ENCODE data around the gene IFNGR1.
"Not testable (repeated sequence)": the region's sequence is repeated elsewhere in the genome, so short reads cannot be mapped to it uniquely, and the experiment has no call there.

The IFNGR1 gene

DNA sequence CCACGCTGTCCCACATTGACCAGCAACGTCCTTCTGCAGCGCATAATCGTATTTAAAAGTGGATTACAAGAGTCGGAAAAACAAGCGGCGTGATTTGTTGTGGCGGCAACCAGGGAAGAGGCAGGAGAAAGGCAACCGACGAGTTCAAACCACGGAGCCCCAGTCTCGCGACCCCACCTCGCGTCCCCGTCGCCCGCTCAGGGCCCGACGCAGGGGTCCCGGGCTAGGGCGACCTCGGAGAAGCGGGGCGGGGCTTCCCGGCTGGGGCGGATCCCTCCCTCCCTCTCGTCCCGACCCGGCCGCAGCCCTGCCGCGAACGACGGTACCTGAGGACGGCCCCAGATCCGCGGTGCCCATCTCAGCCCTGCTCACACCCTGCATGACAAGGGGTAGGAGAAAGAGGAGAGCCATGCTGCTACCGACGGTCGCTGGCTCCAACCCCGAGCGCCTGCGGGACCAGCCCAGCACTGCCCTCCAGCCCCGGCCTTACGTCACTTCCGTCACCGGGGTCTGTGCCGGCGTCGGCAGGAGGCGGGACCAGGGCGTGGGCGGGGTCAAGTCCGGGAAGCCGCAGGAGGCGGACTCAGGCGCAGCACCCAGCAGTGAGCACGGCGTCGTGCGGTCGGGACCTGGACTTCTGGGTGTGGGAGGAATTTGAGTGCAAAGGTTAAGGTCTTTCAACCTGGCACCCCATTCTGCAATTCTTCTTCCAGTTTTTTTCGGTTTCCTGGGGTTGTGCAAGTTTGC lies at the start of gene IFNGR1:
Gene IFNGR1 (minus strand): TSS at position 469 of the 747 bp plus-strand sequence. CDS start 58 bp downstream, at position 411.
- DNase-seq = peak; percentile 62 to 98 (median 93)

DNA sequence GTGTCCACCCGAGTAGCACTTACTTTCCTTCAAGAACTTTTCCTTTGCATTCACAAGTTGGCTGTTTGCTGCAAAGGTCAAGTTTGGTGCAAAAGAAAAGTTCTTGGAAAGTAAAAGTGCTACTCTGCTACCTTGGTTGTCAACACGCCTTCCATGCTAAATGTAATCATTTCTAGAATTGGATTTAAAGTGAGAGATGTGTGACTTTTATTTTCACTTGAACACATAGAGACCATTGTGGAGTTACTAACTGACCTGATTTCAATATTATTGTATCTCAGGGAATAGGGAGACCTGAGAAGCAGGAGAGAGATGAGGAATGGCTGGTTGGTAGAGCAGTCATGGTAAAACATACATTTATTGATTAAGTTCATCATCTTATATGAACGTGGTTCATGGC lies 49.7 kb upstream of the IFNGR1 start:
- DNase-seq = no peak

DNA sequence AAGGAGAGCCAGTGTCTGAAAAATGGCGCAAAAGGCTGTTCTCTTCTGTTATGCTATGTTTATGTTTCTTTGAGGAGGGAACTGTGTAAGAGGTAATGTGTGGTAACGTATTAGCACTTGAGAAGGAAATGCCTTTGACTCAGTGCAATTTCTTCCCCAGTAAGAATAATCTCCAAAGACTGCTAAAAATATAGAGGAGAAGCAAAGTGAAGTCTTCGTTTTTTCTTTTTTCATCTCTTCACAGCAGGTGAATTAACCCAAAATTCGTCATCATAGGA lies 47.1 kb upstream of the IFNGR1 start:
- no peak for DNase-seq

DNA sequence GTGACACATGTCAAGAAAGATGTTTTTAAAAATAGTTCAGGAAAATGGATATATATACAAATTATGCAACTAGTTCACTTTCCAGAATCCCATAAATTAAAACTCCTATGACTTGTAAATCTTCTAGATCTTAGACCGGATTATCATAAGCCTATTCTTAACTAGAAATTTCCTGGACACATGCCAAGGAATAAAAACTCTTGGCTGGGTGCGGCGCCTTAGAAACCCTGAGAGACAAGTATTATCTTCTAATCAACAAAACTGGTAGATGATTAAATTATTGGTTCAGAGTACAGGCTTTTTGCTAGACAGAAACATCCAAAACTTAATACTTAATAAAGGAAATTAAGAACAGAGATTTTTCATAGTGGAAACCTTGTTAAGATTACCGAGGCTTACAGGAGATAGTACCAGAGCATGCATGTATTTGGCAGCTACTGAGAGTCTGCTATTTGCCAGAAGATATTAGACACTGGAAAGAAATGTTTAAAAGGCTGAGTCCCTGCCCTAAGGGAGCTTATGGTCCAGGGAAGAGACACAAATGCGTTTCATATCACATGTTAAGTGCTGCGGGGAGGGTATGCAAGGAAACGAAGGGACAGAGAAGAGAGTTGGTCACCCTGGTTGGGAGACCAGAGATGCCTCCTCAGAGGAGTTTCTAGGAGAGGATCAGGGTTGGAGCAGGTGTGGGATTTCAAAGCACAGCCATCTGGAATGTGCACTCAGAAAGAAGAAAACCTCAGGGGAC lies 46.5 kb upstream of the IFNGR1 start:
- DNase-seq = no peak

DNA sequence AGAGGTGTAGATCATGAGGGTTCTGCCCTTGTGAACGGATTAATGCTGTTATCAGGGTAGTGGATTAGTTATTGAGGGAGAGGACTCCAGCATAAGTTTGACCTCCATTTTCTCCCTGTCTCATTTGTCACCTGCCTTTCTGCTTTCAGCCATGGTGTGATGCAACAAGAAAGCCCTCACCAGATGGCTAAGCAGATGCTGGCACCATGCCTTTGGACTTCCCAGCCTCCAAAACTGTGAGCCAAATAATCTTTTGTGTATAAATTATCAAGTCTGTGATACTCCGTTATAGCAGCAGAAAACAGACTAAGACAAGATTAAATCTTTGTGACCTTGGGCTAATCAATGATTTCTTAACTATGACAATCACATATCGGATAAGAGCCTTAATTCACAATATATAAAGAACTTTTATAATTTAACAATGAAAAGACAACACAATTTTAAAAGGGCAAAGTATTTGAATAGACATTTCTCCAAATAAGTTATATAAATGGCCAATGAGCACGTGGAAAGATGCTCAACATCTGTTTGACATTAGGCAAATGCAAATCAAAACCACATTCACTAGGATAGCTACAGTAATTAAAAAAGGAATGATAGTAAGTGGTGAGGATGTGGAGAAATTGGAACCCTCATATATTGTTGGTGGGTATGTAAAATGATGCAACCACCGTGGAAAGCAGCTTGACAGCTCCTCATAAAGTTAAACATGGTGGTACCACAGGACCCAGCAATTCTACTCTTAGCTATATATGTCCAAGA lies 45.3 kb upstream of the IFNGR1 start:
- no peak for DNase-seq

DNA sequence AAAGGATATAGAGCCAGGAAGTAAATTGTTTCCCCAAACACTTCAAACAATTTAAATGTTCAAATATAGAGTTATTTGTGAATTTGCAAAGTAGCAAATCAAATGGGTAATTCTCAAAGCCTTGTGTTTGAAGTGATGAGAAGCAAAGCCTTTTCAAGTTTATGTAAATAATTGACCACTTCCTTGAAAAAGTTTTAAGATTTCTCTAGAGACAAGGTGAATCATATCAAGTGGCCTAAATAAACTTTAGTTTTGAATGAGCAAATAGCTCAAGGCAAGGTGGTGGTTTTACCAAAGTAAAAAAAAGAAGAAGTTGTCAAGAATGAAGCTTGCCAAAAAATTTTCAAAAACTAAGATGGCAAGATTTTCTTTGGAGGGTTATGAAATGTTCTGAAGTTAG lies 42.6 kb upstream of the IFNGR1 start:
- no peak for DNase-seq

DNA sequence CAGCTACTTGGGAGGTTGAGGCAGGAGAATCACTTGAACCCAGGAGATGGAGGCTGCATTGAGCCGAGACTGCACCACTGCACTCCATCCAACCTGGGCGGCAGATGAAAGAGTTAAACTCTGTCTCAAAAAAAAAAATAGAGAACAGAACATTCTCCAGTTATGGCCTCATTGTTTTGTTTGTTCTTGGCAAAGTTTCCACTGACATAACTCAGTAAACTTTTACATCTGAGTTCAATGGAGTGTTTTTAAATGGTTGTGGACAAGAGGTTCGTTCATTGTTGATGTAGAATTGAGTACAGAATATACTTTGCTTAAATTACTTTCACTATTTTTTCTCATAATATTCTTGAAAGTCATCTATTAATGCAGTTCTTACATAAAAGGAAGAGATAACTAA lies 42.2 kb upstream of the IFNGR1 start:
- DNase-seq = no peak

DNA sequence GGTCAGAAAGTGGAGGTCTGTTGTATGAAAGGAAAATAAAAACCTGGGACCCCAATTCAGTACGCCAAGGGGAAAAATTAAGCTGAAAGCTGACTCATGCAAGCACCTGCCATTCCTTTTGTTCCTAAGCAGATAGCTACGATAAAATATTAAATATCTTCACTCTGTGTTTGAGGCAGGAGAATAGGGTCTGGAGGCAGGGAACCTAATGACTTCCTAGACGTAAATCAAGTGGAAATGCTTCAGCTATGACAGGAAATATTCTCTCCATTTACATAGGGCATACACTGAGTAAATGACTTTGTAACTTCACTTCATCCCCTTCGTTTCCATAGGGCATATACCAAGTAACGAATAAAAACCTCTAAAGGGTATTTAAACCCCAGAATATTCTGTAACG lies 41.0 kb upstream of the IFNGR1 start:
- no peak for DNase-seq

DNA sequence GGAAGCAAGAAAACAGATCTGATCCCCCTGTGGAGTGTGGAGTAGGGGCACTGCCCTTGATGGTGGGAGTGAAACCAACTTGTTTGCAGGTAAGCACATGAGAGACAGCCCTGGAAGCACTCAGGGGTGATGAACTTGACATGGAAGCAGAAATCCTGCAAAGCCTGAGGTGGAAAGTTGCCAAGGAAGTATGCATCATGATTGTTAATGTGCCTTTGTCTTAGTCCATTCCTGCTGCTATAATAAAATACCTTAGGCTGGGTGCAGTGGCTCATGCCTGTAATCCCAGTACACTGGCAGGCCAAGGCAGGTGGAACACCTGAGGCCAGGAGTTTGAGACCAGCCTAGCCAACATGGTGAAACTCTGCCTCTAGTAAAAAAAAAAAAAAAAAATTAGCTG lies 40.2 kb upstream of the IFNGR1 start:
- no peak for DNase-seq

DNA sequence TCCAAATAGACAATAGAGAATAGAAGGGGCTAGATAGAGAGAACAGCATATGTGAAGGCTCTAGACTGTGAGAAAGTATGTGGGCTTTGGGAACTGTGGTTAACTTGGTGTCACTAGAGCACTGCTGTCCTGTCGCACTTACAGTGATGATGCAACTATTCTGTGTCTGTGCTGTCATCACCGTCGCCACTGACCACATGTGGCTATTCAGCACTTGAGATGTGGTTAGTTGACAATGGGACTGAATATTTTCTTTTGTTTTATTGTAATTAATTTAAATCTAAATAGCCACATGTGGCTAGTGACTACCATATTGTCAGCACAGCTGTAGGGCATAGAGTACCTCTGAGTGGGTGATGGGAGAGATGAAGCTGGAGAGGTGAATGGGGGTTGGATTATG lies 39.0 kb upstream of the IFNGR1 start:
- no peak for DNase-seq

DNA sequence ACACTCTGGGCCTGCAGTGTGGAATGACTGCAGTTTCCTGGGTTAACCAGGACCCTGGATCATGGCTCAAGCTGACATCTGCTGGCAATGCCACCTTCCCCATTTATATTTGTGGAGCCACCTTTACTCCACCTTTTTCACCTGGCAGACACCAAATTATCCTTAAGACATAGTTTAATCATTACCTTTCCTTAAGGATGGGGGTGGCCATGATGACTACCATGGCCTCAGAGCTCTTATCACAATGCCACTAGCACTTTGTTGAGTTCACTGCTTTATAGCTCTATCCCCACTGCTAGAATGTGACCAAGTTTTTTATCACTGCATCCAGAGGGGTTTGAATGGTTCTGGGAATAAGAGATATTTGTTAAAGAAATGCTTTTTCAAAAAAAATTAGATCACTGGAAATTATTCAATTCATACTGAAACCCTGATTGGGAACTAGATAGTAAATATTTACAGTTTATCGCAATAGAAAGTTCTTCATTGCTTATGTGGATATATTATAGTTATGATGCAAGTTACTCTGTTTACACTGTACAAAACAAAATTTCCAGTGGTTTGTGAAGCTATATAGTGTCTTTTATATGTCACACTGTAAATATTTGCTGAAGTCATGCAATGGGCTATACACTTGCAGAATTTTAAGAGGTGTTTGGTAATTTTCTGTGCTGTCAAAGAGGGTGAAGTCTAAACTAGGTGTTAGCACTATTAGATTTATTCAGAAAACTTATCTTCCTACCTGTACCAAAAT lies 37.3 kb upstream of the IFNGR1 start:
- no peak for DNase-seq

DNA sequence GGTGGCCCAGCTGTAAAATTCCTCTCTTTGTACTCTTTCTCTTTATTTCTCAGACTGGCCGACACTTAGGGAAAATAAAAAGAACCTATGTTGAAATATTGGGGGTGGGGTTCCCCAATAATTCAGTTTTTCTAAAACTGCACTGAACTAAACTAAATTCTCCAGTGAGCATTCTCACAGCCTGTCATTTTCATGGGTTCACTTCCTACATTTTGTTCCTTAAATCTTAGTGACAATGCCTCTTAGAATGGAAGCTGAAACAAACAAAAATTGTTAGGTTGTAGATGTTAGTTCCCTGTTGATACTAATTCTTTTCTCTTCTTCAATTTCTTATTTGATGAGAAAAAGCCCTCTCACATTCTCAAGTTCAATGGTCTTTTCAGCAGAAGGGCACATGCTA lies 35.8 kb upstream of the IFNGR1 start:
- no peak for DNase-seq

DNA sequence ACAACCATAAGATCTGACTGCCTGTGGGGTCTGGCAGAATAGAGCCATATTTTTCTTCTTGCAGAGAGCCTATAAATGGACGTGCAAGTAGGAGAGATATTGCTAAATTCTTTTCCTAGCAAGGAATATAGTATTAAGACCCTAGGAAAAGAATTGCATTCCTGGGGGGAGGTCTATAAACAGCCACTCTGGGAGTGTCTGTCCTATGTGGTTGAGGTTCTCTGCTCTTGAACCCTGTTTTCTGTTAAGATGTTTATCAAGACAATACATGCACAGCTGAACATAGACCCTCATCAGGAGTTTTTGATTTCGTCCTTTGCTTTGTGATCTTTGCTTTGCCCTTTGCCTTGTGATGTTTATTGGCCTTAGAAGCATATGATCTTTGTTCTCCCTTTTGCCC lies 35.2 kb upstream of the IFNGR1 start:
- not testable (repeated sequence) for DNase-seq

DNA sequence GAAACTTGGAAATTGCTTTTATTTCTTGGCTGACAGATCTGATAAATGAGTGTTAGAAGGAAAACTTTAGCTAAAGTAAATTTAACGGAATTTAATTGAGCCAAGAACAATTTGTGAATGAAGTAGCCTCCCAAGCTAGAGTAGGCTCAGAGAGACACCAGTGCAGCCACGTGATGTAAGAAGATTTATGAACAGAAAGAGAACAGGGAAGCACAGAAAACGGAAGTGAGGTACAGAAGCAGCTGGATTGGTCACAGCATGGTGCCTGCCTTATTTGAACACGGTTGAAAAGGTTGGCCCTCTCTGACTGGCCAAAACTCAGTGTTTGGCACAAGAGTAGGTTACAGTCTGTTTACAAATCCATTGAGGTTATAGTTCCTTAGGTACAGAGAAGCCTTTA lies 29.5 kb upstream of the IFNGR1 start:
- no peak for DNase-seq

DNA sequence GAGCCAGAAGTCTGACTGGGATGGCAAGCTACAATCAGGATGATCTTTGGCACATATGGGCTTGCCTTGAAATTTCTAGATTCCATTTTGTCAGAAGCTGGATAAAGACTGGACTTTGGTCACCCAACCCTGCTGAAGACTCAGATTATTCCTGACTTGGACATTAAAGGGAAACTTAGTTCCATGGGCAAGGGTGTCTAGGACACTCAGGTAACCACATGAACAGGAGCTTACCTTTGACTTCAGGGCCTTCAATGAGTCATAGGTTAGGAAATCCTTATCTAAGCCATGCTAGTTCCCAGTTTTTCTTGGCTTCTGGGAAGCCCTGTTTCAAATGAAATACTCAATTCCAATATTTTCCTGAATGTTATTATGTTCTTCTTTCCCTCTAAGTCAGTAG lies 28.5 kb upstream of the IFNGR1 start:
- DNase-seq = no peak

DNA sequence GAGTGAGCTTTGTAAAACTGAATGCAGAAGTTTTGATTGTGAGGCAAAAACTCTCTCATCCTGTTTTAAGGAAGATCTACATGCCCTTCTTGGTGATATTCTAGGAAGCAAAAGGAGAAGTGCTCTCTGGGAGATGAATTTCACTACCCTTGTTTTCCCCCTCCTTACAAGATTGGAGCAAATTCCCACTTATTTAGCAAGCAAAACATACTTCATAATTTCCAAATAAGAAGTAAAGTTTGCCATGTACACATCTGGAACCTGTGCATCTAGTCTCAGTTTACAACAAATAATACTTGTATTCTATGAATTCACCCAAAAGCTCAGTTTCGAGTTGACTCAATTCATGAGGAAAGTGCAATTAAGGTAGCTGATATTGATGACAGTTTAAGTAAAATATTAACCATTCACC lies 27.6 kb upstream of the IFNGR1 start:
- DNase-seq = no peak

DNA sequence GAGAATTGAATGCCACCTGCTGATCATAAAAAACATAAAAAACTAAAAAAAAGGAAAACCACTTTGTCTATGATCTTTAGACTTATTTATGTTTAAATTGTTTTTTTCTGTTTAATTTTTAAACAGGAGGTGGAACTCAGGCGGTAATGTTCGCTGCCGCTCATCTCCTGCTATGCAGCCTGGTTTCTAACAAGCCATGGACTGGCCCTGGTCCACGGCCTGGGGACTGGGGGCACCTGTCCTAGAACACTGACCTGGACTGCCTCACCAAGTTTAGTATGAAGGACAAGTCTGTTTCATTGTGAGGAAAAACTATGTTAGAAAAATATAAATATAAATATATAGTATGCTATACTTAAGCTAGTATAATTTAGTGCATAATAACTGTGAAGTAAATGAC lies 27.0 kb upstream of the IFNGR1 start:
- no peak for DNase-seq

DNA sequence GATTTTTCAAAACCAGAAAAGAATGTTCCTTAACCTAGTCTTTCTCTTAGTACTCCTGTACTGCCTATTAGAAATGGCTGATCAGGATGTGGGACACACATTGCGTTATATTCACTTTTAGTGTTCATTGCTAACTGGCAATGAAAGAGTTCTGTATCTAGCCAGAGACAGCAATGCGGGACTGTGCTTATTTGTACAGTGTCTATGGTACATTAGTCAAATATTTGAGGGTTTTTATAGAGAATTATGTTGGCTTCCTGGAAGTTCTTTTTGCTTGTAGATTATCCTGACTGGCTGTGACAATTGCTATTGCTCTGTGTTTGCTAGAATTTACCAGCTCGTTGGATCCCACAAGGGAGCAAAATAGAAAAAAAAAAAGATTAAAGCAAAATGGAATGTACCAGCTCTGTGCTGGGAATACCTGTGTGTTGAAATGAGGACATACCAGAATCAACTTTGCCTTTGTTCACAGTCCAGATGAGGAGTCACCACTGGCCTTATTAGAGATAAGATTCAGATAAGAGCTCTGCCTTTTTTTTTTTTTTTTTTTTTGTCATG lies 22.4 kb upstream of the IFNGR1 start:
- no peak for DNase-seq

DNA sequence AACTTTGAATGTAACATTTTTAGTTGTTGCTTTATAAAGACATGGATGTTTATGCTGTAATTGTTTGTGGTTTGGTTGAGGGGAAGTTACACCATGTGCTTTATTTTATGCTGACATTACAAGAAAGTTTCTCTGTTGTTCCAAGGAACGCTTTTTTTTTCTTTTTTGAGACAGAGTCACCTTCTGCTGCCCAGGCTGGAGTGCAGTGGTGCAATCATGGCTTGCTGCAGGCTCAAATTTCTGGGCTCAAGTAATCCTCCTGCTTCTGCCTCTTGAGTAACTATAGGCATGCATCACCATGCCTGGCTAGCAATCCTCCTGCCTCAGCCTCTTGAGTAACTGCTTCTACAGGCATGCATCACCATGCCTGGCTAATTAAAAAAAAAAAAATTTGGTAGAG lies 21.0 kb upstream of the IFNGR1 start:
- no peak for DNase-seq

DNA sequence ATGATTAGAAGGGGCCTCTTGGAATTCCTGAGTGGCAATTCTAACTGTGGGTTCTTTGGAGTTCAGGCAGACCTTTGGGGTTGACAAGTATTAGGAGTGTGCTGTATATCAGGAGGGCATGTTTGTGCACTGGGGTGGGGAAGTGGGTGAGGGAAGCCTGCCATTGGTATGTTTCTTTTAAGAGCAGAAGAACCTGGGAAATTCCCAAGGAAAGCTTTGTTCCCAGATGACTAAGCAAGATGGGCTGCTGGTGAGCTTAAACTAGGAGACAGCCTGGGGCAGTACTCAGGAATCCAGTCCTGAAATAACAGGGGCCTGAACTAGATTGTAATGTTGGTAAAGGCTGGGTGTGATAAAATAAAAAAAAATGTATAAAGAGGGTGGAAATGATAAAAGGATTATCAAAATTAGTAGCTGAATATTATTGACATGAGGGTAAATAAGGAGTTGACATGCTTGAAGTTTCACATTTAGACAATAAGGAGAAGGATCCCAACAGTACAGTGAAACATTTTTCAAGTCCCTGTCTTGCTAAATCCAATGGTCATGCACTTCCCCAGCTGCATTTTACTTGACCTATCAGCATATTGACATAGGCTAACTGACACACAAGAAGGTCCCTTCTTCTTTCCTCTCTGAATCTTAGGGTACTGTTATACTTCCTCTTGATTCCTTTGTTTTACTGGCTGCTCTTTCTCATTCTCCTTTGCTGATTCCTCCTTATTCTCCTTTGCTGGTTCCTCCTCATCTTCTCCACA lies 18.4 kb upstream of the IFNGR1 start:
- DNase-seq = no peak
